ENCODE measurements around the gene NAA35.
"Not testable (repeated sequence)": the region's sequence is repeated elsewhere in the genome, so short reads cannot be mapped to it uniquely, and the experiment has no call there.

NAA35 gene

DNA sequence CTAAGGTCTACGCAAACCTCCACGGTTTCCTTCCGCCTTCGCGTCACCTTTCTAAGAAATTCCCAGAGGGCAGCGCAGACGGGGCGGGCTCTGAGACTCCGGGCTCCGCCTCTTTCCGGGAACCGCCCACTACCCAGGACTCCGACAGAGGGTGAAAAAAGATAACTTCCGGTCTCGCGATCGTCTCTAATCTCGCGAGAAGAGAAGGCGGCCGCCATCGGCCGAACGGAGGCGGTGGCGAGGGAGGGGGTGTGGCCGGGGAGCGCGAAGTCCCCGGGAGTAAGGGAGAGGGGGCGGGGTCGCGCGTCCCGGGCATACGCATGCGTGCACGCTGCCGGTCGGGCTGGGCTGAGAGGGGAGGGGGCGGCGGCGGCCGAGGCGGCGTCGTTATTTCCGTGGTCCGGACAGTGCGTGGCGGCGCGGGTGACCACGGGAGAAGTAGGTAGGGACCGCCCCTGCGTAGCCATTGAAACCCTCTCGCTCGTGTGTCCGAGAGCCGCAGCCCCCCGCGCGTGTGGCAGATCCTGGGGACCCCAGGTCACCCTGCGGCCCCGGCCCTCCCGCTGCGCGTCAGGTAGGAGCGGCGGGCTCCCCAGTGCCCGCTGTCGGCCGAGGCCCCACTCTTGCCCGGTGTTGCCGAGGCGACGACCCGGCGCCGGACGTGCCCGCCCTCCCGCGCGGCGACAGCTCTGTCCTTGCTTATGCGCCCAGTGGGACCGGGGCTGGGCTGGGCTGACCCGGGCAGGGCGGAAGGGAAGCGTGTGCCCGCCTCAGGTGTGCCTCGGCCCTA lies at the start of gene NAA35:
Gene NAA35 (plus strand): TSS at position 315 of the 790 bp plus-strand sequence. CDS start 1,014 bp downstream, outside the sequence.
- peak; percentile 87 for FAIRE-seq

DNA sequence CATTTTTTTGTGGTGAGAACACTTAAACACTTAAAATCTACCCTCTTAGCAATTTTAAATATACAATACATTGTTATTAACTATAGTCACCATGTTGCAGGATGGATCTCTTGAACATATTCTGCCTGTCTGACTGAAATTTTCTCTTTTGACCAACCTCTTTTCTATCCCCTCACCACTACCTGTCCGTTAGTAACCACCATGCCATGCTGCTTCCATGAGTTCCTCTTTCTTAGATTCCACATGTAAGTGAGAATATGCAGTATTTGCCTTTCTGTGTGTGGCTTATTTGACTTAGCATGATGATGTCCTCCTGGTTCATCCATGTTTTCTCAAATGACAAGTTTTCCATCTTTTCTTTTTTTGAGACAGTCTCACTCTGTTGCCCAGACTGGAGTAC lies 48.5 kb upstream of the NAA35 start:
- no peak for FAIRE-seq

DNA sequence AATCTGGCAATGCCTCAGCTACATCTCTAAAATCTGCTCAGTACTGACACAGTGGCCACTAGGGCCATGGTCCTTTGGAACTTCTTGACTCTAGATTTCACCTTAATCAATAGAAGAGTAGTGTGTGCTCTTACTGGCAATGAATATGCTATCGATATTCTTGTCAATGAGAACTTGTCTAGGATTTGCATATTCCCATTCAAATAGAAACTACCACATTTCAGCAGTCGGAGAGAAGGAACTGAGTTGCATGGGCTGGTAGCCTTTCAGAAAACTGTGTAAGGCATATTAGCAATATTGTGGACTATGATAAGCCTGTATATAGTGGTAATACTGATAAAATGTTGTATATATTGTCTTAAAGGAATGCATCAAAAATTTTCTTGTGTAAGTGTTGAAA lies 45.3 kb upstream of the NAA35 start:
- no peak for FAIRE-seq

DNA sequence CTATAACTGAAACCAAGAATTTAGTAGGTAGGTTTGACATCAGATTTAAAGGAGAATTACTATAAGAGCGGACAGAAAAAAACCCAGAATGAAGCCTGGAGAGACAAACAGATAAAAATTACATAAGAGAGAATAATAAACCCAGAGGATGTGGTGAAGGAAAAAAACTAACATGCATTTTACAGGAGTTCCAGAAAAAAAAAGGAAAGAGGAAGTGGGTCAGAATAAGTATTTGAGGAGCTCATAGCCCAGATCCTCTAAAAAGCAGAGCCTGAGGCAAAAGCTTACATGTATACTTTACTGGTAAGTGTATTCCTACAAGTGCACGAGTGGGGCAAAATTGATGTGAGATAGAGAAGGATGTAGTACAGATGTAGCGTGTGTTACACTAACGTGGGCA lies 43.1 kb upstream of the NAA35 start:
- no peak for FAIRE-seq

DNA sequence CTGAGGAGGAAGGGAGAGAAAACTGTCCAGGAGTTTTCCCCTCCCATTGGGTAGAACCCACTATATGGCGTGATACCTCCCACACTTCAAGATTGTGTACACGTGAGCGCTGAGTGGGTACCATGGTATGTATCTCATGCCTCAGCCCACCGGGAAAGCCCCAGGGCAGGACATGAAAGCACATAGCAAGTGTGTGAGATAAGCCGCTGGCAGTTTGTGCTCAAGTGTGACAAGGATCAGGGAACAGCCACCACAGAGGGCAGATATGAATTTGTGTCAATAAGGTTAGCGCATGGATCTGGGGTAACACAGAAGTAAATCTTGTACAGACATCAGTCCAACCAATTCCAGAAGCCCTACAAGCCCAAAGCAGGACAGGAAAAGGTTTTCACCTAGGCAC lies 42.6 kb upstream of the NAA35 start:
- FAIRE-seq = no peak

DNA sequence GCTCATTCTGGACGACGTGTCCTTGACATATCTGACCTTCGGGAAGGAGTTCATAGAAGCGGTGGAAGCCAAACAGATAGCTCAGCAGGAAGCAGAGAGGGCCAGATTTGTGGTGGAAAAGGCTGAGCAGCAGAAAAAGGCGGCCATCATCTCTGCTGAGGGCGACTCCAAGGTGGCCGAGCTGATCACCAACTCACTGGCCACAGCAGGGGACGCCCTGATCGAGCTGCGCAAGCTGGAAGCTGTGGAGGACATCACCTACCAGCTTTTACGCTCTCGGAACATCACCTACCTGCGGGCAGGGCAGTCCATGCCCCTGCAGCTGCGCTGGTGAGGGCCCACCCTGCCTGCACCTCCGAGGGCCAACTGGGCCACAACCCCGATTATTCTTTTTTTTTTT lies 41.6 kb upstream of the NAA35 start:
- FAIRE-seq = no peak

DNA sequence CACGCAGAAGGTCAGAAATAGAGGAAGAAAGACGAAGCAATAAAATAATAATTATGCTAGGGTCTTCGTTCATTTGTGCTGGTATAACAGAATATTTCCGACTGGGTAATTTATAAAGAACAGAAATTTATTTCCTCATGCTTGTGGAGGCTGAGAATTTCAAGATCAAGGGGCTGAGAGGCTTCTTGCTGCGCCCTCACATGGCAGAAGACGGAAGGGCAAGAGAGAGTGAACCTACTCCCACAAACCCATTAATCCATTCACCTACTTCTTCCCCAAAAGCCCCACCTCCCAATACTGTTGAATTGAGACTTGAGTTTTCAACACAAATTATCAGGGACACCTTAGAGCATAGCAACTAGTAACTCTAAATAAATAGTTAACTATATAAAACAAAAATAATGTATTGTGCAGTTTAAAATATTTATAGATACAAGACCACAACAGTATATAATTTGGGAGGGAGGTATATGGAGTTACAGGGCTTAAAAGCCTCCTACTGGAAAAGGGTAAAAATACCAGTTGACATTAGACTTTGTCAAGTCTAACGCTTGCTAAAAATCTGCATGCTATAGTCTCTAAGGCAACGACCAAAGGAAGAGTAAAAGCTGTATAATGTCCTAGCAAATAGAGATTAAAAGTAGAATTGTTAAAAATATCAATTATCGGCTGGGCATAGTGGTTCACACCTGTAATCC lies 40.3 kb upstream of the NAA35 start:
- no peak for FAIRE-seq

DNA sequence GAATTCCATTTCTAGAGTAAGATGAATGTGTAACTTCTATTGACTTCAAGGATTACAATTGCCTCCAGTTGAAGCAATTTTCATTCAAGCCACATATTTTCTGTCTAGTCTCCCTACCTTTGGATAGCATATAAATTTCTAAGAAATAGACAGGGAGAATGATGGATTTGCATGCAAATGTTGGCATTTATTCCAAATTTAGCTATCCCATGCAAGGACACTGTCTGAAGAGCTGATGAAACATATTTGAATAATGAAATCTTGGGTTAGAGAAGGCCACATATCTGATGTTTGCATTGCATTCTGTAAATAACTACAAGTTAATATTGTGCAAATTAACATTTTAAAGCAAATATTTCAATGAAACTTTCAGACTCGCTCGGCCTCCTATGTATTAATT lies 36.0 kb upstream of the NAA35 start:
- FAIRE-seq = no peak

DNA sequence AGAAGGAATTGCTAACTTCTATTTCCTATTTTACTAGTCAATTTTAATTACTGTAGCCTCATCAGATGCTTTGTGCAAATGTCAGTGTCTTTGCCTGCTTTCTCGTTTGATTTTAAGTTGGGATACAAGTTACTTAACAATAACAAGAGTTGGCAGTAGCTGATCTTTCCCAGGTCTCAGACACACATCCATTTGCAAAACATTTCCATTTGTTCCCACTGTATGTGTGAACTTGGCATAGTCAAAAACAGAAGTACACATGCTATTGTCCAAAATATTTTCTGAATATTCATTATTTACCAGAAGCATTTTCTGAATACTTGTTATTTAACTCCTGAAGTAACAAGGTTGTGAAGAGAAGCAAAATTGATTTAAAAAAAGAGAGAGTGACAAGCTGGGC lies 35.0 kb upstream of the NAA35 start:
- FAIRE-seq = no peak

DNA sequence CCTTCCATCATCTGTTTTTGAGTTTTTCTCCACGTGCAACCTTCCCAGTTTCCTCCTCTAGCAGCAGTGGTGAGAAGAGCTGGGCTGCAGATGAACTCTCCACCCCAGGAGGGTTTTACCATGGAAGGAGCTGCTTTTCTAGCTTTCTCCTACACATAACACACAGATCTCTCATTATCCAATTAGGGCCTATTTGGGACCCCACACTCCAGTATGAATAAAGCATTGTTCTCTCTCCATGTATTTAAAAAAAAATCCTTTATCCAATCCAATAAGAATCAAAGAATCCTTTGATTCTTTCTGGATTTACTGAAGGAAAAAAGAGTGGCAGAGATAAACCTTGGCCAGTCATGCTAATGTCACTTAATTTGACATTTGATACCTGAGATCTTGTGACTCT lies 31.6 kb upstream of the NAA35 start:
- no peak for FAIRE-seq

DNA sequence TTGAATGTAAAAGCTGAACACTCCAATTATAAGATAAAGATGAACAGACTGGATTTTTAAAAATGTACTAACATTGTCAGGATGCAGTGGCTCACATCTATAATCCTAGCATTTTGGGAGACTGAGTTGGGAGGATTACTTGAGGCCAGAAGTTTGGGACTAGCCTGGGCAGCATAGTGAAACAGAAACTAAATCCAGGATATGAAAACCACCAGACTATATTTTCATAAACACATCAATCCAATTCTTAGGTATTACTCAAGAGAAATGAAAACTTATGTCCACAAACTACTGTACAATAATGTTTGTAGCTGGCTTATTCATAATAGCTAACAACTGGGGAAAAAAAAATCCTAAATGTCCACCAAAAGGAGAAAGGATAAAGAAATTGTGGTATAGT lies 26.8 kb upstream of the NAA35 start:
- FAIRE-seq = no peak

DNA sequence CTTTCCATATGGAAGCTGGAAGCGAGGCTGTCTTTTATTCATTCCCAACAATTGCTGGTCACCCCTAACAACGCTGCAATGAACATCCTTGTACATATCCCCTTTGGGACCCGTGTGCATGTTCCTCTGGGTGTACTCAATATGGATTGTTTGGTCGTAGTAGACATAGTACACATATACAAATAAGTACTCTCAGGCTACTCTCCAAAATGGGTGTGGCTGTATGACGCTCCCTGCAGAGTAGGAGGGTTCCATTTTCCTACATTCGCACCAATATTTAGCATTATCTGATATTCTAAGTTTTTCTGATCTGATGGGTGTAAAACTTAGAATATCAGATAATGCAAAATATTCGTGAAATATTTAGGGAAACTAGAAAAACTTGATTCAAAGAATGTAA lies 23.2 kb upstream of the NAA35 start:
- no peak for FAIRE-seq

DNA sequence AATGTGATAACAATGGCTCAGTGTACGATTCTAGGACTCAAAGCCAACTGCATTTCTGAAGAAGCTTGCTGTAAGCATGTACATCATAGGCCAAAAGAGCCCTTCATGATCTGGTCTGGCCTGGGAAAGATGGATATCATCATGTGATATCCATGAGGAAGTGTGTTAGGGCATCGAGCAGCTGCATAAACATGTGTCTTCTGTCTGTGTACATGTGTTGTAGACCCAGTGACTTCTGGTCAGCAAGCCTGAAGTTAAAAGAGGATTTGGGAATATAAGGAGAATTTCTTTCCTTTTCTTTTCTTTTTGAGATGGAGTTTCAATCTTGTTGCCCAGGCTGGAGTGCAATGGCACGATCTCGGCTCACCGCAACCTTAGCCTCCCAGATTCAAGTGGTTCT lies 15.5 kb upstream of the NAA35 start:
- FAIRE-seq = no peak

DNA sequence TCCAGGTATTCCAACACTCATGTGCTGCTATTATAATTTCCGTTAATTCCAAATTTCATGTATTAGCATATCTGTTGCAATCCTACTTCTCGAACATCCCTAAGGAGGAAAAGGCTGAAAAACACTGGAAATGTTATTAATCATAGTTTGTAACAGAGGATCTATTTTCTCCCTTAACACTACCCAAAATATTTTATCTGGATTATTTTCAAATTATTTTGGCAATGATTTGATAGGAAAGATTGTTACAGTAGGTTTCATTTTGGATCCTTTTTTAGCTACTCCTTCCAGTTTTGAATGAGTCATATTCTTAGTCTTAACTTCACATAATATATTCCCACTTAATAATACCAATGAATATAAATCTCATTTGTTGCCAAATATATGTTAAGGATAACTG lies 13.9 kb upstream of the NAA35 start:
- FAIRE-seq = no peak

DNA sequence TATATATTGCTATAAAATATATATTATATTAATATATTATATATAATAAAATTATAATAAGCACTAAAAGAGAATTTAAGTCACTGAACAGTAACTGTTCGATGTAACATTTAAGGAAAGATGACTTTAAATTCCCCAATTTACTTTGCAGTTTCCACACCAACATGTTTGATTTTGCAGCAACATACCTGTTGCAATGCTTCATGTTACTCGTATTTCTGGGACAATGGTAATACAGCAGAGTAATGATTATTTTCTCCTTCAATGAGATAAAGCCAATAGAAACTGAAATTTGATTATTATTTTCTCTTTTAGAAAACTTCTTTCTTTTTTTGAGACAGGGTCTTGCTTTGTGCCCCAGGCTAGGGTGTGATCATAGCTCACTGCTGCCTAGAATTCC lies 9.5 kb upstream of the NAA35 start:
- no peak for FAIRE-seq

DNA sequence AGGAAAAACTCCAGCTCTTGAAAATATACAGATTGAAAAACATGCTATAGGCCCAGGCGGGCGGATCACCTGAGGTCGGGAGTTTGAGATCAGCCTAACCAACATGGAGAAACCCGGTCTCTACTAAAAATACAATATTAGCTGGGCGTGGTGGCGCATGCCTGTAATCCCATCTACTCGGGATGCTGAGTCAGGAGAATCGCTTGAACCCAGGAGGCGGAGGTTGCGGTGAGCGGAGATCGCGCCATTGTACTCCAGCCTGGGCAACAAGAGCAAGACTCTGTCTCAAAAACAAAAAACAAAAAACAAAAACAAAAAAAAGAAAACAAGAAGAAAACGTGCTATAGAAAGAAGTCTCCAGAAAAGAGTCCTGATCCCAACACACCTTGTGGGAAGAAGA lies 5.0 kb upstream of the NAA35 start:
- not testable (repeated sequence) for FAIRE-seq

DNA sequence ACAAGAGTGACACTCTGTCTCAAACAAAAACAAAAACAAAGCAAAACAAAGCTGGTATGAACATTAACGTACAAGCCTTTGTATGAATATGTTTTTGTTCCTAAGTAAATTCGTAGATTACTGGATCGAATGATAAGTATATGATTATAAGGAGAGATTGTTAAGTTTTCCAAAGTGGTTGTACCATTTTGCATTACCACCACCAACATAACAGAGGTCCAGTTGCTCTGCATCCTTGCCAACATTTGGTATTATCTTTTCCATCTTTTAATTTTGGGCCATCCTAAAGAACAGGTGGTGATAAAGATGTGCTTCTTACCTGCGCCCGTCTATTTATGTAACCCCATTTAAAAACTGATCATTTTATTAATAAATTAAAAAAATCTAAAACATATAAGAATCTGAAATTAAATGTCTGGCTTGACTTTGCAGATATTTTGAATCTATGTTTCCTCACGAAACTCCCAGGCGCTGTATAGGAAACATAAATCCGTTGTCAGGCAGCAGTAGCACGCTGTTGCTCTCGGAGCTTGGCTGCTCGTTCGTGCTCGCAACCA lies 593 bp upstream of the NAA35 start:
- no peak for FAIRE-seq

DNA sequence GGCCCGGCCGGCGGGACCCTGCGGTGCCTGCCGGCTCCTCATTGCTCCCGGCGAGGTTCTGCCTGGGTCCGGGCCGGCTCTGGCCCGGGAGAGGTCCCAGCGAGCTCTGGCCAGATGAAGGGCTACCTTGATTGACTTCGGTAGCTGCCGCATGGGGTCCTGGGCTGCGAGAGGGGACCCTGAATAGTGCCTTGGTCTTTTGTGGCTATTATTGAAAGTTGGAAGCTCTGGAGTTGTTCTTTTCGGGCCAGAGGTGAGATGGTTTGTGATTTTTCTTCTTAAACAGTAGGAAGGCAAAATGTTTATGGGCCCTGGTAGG lies 635 bp downstream of the NAA35 start:
- no peak for FAIRE-seq

DNA sequence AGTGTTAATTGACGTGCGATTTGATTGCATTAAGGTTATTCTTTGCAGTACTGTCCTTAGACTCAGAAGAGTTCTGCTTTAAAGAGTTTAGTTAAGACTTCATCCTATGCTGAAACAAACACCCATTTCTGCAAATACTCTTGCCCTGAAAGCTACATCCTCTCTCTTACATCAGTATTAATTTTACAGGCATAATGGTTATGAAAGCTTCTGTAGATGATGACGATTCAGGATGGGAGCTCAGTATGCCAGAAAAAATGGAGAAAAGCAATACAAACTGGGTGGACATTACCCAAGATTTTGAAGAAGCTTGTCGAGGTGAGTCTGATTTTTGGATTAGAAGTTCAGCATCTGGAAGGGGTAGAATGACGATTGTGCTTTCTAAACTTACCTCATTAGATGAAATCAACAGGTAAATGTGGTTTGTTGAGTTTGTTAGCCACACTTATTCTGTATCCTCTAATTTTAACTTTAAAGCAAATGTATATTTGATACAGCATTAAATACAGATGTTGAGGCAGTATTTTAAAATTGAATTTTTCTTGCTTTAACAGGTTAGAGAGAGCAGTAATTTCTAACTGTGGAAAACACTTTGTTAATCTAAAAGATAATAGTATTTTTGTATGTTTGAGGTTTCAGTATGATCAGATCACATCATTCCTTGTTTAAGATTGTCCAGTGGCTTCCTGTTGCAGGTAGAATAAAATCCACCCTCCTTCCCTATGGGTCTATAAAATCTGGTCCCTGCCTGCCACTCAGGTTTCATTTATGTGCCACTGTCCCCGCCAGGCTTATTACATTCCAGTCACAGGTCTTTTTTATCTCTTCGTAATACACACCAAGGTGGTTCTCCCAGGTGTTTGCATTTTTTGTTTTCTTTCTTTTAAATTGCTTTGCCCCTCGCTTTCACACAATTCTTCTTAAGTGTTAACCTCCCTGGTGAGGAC lies 1.3 kb downstream of the NAA35 start:
- FAIRE-seq = no peak

DNA sequence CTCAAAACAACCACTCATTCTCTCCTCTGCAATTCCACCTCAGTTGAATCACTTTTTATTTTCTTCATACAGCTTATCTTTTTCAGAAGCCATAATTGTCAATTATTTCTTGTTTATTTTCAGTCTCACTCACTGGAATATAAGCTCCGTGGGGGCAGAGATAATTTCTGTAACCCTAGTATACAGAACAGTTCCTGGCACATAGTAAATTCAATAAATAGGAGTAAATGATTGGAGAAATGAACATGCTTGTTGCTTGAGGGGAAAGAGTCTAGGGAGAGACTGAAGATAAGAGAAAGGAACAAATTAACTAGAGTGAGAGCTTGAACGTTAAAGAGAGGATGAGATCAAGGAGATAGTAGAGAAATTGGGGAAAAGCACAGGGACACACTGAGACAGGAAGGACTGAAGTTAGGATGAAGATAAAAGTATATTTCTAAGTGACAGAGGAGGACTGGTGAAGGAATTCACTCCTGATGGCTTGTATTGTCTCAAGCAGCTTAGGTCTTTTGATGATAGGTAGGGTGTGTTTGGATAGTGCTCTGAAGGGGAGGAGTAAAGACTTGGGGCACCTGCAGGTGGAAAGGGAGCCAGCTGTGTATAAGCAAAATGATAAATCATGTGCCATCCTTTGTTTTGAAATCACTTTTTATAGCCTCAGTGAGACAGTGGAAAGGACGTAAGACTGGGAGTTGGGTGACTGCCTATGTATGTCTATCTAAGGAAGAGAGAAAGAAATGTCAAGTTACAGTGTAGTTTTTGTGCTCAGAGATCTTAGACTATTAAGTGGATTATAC lies 2.2 kb downstream of the NAA35 start:
- no peak for FAIRE-seq

DNA sequence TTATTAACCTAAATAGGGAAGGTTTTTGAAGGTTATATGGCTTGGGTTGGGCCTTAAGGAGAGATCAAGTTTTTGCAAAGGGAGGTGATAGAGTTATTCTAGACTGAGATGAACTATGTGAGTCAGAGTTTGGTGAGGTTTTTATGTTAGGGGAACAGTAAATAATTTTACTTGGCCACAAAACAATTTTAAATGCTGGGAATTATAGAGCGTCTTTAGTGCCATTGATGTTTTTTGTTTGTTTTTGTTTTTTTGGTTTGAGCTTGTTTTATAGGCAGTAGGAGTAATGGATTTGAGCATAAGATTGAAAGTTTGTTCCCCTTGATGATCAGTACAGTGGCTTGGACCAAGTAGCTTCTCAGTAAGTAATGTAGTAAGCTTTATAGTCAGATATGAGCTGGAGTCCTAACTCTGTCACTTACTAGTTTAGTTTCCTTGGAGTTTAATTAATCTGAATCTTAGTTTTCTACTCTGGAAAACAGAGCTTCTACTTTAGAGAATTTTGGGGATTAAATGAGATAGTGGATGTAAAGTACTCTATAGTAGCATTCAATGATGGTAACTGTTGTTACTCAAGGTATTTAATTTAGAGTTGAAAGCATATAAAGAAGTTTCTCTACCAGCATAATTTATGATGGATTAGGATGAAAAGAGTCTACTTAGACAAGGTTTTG lies 2.9 kb downstream of the NAA35 start:
- no peak for FAIRE-seq

DNA sequence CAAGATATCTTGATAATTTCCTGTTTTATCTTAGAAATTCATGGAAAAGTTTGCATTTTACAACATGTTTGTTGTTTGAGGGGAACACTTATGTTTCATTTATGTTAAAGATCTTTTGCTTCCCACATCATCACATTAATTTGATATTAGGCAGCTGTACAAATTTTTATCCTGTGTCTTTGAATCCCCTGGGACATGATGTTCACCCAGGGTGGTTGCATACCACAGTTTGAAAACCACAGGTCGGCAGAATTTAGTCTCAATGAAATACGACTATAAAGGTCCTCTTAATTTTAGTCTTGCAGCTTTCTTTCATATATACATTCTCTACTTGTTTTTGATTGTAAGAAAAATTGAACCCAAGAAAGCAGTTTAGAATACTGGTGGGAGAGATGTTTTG lies 3.7 kb downstream of the NAA35 start:
- no peak for FAIRE-seq
